Measurements from ENCODE around the gene RBBP8NL.

- TF ChIP-seq CTCF (IDR thresholded peaks at IDR 0.05) (peak in 3 of 6 experiments; percentile 32 to 39 (median 33)), POLR2A (IDR thresholded peaks at IDR 0.05) (peak in 1 of 2 donors; percentile 46)
Measured at GRCh38 chr20:62368976-62369814, 58.1 kb downstream of the RBBP8NL start.

Measured in adrenal gland (tissue), 5 donors.